SK-N-SH (cell line): ENCODE measurements around the gene ID2. TPM values are rescaled to one million over a fixed set of nuclear protein-coding genes. Genes with fewer than 3 reads are reported as not detected.

Experiments
- CTCF ChIA-PET: fragments of 300-600, 350-600 bp; formaldehyde crosslinking; extraction: SDS; loops from one replicate; lab custom pipeline; 2021; lab: Yijun Ruan, JAX
- POLR2A ChIA-PET: fragments of 350-600 bp; sonication (Branson Sonifier 250); formaldehyde crosslinking; extraction: SDS; loops from one replicate; lab custom pipeline; 2020; ENCODE audit warnings: antibody characterized with exemption, inconsistent platforms; lab: Yijun Ruan, JAX
- DNase-seq: peaks from one replicate; pipeline ENCODE4 v3.0.0; 2012
- H2AFZ ChIP-seq: fragments of 200-600 bp; sonication (generic); 2 replicates; pipeline ENCODE4 v1.8.1; 2016; ENCODE audit warnings: antibody characterized with exemption, mild to moderate bottlenecking, low read depth
- H3F3A ChIP-seq: fragments of 200-600 bp; sonication (generic); replicated peaks from 2 replicates; pipeline ENCODE3; 2016; ENCODE audit warnings: antibody characterized with exemption, mild to moderate bottlenecking; ENCODE audit not compliant: insufficient read depth
- H3K27ac ChIP-seq, 2 experiments: fragments of 200-500 bp in 1 of 2; fragments of 200-600 bp in 1 of 2; sonication (Bioruptor generic) in 1 of 2; sonication (generic), shearing (Covaris generic) in 1 of 2; 2 replicates each; pipeline versions ENCODE4 v1.5.1 to v1.6.1; 2014 to 2016; ENCODE audit warnings: low read depth in 2 of 2, inconsistent platforms in 1 of 2, low read length in 1 of 2, mild to moderate bottlenecking in 1 of 2, mixed read lengths in 1 of 2
- H3K27me3 ChIP-seq: fragments of 200-600 bp; sonication (generic), shearing (Covaris generic); 2 replicates; pipeline ENCODE4 v1.6.1; 2016; ENCODE audit warnings: mixed run types; ENCODE audit not compliant: insufficient read depth
- H3K36me3 ChIP-seq, 2 experiments: fragments of 200-500 bp in 1 of 2; fragments of 200-600 bp in 1 of 2; sonication (Bioruptor generic) in 1 of 2; sonication (generic) in 1 of 2; replicated peaks in 1 of 2; 2 replicates each; pipeline versions ENCODE3 to v1.5.1; 2014 to 2016; ENCODE audit warnings: low read length in 1 of 2, mild to moderate bottlenecking in 1 of 2; ENCODE audit not compliant: insufficient read depth in 2 of 2, control insufficient read depth in 1 of 2
- H3K4me1 ChIP-seq, 2 experiments: fragments of 200-500 bp in 1 of 2; fragments of 200-600 bp in 1 of 2; sonication (Bioruptor generic) in 1 of 2; sonication (generic), shearing (Covaris generic) in 1 of 2; 2 replicates each; pipeline versions ENCODE4 v1.5.1 to v1.6.1; 2014 to 2016; ENCODE audit warnings: low read depth in 1 of 2, low read length in 1 of 2, mixed run types in 1 of 2; ENCODE audit not compliant: insufficient read depth in 2 of 2, control insufficient read depth in 1 of 2
- H3K4me2 ChIP-seq: fragments of 200-600 bp; sonication (generic), shearing (Covaris generic); 2 replicates; pipeline ENCODE4 v1.6.1; 2017; ENCODE audit warnings: mixed run types
- H3K4me3 ChIP-seq, 2 experiments: fragments of 200-500 bp in 1 of 2; fragments of 200-600 bp in 1 of 2; sonication (Bioruptor generic) in 1 of 2; sonication (generic), shearing (Covaris generic) in 1 of 2; 2 replicates each; pipeline versions ENCODE4 v1.5.1 to v1.8.1; 2014 to 2016; ENCODE audit warnings: low read depth in 2 of 2, inconsistent platforms in 1 of 2, low read length in 1 of 2, mild to moderate bottlenecking in 1 of 2, mixed read lengths in 1 of 2, moderate library complexity in 1 of 2
- H3K79me2 ChIP-seq: fragments of 200-600 bp; sonication (generic); 2 replicates; pipeline ENCODE4 v1.8.1; 2017; ENCODE audit warnings: mild to moderate bottlenecking; ENCODE audit not compliant: insufficient read depth
- H3K9ac ChIP-seq: fragments of 200-600 bp; sonication (generic); 2 replicates; pipeline ENCODE4 v1.6.1; 2017; ENCODE audit warnings: mixed run types
- H3K9me2 ChIP-seq: fragments of 200-600 bp; sonication (generic); 2 replicates; pipeline ENCODE4 v1.6.1; 2017; ENCODE audit warnings: mixed run types
- H3K9me3 ChIP-seq: fragments of 200-600 bp; sonication (generic); 2 replicates; pipeline ENCODE4 v1.6.1; 2017; ENCODE audit warnings: mixed run types, mild to moderate bottlenecking, moderate library complexity
- H4K20me1 ChIP-seq: fragments of 200-600 bp; sonication (generic); 2 replicates; pipeline ENCODE4 v1.6.1; 2017; ENCODE audit warnings: mild to moderate bottlenecking, mixed run types; ENCODE audit not compliant: insufficient read depth
- CHD2 ChIP-seq: fragments of 150-350 bp; IDR thresholded peaks from 2 replicates; pipeline ENCODE4 v1.6.1; 2018; ENCODE audit warnings: low read length; ENCODE audit not compliant: partially characterized antibody
- ELF1 ChIP-seq: IDR thresholded peaks from 2 replicates; pipeline ENCODE4 v1.4.0; 2012
- EP300 ChIP-seq, 2 experiments: IDR thresholded peaks; 2 replicates each; pipeline versions ENCODE4 v1.4.0 to v1.6.1; 2012; ENCODE audit warnings: borderline replicate concordance in 1 of 2, low read depth in 1 of 2, low read length in 1 of 2
- FOSL2 ChIP-seq: IDR thresholded peaks from 2 replicates; pipeline ENCODE4 v1.4.0; 2012; ENCODE audit warnings: low read depth, mild to moderate bottlenecking, moderate library complexity, borderline replicate concordance
- GABPA ChIP-seq: IDR thresholded peaks from 2 replicates; pipeline ENCODE4 v1.4.0; 2012; ENCODE audit warnings: low read depth, mild to moderate bottlenecking
- GATA2 ChIP-seq: sonication (generic); formaldehyde crosslinking; IDR thresholded peaks from 2 replicates; pipeline ENCODE4 v1.5.0; 2020; ENCODE audit warnings: mild to moderate bottlenecking, missing genetic modification reagents
- MEF2A ChIP-seq: IDR thresholded peaks from 2 replicates; pipeline ENCODE4 v1.4.0; 2012; ENCODE audit warnings: low read depth, borderline replicate concordance
- NFIC ChIP-seq: IDR thresholded peaks from 2 replicates; pipeline ENCODE4 v1.4.0; 2012; ENCODE audit warnings: borderline replicate concordance
- POLR2AphosphoS5 ChIP-seq: IDR thresholded peaks from 2 replicates; pipeline ENCODE4 v1.6.1; 2012; ENCODE audit warnings: low read depth, low read length
- RCOR1 ChIP-seq: fragments of 150-350 bp; IDR thresholded peaks from 2 replicates; pipeline ENCODE4 v1.6.1; 2017; ENCODE audit warnings: antibody characterized with exemption, low read length
- RFX5 ChIP-seq: IDR thresholded peaks from 2 replicates; pipeline ENCODE4 v1.6.1; 2012; ENCODE audit warnings: mild to moderate bottlenecking, improper control_type of control experiment, low read length
- TCF12 ChIP-seq: IDR thresholded peaks from 2 replicates; pipeline ENCODE4 v1.4.0; 2012
- YY1 ChIP-seq: IDR thresholded peaks from 2 replicates; pipeline ENCODE4 v1.4.0; 2012; ENCODE audit warnings: low read depth, mild to moderate bottlenecking
- whole genome bisulfite sequencing: methylation state at CpG from one replicate; pipeline ENCODE4 v1.1.6; 2017; ENCODE audit warnings: low lambda C conversion rate; 5-methylcytosine and 5-hydroxymethylcytosine counted together
- polyA plus RNA-seq, 3 experiments: library from polyadenylated mRNA; depleted of rRNA; stranded (reverse); fragments of >200 nt; gene quantifications; 2 replicates each; pipeline ENCODE4 v1.2.3, GENCODE V29; 2012
- TF ChIP-seq, protein P1 (sequence below): fragments of 200-600 bp; sonication (generic); IDR thresholded peaks from 2 replicates; pipeline ENCODE4 v1.6.1; 2017; ENCODE audit warnings: antibody characterized with exemption, mild to moderate bottlenecking, moderate library complexity
- TF ChIP-seq, protein P2 (sequence below): IDR thresholded peaks from 2 replicates; pipeline ENCODE4 v1.4.0; 2012; ENCODE audit warnings: low read depth, borderline replicate concordance
- TF ChIP-seq, protein P3 (sequence below): fragments of 150-350 bp; IDR thresholded peaks from 2 replicates; pipeline ENCODE4 v1.6.1; 2016; ENCODE audit warnings: mild to moderate bottlenecking, low read depth, low read length

ID2 gene
- polyA plus RNA-seq, 1 of the 3 experiments (the other 2 are of a cell fraction) = 459 TPM

DNA sequence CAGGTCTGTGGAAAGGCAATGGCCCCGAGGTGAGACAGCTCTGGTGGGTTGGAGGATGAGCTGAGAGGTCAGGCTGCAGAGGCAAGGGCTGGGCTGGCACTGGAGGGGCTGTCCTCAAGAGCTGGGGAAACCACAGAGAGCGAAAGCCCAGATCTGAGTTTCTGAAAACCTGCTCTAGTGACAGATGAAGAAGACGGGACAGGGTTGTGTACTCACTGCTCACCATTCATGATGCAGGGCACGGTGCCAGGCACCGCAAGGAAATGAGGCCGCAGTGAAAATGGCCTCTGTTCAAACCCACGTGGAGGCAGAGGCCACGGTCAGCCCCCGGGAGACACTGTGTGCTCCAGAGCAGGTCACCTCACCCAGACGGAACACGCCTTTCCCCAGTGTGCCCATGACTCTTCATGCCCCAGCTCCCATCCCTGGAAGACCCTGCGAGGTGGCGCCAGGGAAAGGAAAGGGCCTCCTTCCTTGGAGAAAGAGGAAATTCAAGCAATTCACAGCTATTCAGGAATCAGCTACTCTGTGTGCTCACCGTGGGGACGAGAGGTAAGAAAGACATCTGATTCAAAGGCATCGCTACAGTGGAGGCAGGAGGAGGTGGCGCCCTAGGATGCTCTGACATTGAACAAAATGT is 24.3 kb upstream of the ID2 start:
- Histone ChIP-seq H3K36me3 (no peaks in the 10 kb centered on the region), H3K79me2 (no peaks in the 10 kb centered on the region), H3K4me3 (no peak overlapping the region), H3K27me3 (no peaks in the 10 kb centered on the region)
- WGBS = 91% methylated on average over 17 of the region's 17 CpGs
- no peak for TF ChIP-seq YY1
- TF ChIP-seq ELF1 = no peak
- TF ChIP-seq, all 33 proteins: peak for 0
- Histone ChIP-seq H3K9me2 (no peaks in the 10 kb centered on the region), H3K27ac (no peak overlapping the region), H3K9me3 (no peaks in the 10 kb centered on the region), H3K4me2 (no peak overlapping the region), H3K9ac (no peak overlapping the region), H2AFZ (no peak overlapping the region), H3K4me1 (peaks cover 10 to 23% of the 10 kb centered on the region in 2 experiments; a peak in 3 of 4 replicates), H4K20me1 (no peaks in the 10 kb centered on the region), H3F3A (no peaks in the 10 kb centered on the region)
- ChIA-PET CTCF (no interaction called here), POLR2A (no interaction called here)
- no peak for DNase-seq

DNA sequence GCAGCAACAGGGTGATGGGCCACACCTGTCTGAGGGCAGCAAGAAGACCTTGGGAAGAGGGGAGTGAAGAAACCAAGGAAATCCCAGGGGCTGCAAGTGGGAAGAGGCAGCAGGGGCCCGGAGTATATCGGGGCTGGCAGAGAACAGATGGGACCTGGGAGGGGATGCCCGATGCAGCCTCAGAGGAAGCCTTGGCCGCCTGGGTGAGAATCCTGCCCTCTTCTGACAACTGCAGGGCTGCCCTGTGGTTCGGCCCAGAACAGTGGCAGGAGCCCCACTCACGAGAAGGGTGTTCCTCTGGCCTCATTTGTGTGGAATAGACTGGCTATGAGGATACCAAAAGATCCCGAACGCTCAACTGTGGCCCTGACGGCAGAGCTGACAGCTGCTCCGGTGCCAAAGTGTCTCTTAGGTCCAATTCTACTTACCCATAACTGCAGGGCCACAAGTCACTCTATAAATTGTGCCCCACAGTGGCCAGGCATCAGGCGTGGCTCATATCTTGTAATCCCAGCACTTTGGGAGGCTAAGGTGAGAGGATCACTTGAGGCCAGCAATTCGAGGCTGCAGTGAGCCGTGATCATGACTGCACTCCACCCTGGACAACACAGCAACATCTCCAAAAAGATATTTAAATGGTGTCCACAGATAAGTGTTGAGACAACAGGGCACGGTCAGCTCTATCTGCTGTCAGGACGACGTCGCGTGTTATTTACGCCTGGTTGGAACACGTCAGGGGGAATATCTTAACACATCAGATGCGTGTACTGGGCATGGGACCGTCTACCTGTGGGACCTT is 23.6 kb upstream of the ID2 start:
- Histone ChIP-seq H3K9me2 (no peaks in the 10 kb centered on the region), H4K20me1 (no peaks in the 10 kb centered on the region), H3K27me3 (no peaks in the 10 kb centered on the region), H3K9me3 (no peaks in the 10 kb centered on the region), H3K4me2 (no peak overlapping the region), H2AFZ (no peak overlapping the region), H3K79me2 (no peaks in the 10 kb centered on the region), H3F3A (no peaks in the 10 kb centered on the region), H3K27ac (no peak overlapping the region), H3K4me3 (no peak overlapping the region), H3K4me1 (peaks cover 16 to 24% of the 10 kb centered on the region in 2 experiments; a peak in 3 of 4 replicates), H3K9ac (no peak overlapping the region), H3K36me3 (no peaks in the 10 kb centered on the region)
- ChIA-PET CTCF (no interaction called here), POLR2A (no interaction called here)
- 93% methylated on average over 20 of the region's 22 CpGs for WGBS
- no peak for DNase-seq
- TF ChIP-seq EP300 (IDR thresholded peaks at IDR 0.05; ENCODE audit: borderline replicate concordance in 1 of 2, low read depth in 1 of 2, low read length in 1 of 2) = no peak
- TF ChIP-seq TCF12 = no peak
- no peak for TF ChIP-seq RCOR1
- TF ChIP-seq GABPA = no peak
- TF ChIP-seq MEF2A = no peak
- TF ChIP-seq, protein P1, sequence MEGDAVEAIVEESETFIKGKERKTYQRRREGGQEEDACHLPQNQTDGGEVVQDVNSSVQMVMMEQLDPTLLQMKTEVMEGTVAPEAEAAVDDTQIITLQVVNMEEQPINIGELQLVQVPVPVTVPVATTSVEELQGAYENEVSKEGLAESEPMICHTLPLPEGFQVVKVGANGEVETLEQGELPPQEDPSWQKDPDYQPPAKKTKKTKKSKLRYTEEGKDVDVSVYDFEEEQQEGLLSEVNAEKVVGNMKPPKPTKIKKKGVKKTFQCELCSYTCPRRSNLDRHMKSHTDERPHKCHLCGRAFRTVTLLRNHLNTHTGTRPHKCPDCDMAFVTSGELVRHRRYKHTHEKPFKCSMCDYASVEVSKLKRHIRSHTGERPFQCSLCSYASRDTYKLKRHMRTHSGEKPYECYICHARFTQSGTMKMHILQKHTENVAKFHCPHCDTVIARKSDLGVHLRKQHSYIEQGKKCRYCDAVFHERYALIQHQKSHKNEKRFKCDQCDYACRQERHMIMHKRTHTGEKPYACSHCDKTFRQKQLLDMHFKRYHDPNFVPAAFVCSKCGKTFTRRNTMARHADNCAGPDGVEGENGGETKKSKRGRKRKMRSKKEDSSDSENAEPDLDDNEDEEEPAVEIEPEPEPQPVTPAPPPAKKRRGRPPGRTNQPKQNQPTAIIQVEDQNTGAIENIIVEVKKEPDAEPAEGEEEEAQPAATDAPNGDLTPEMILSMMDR = no peak
- TF ChIP-seq, protein P2, sequence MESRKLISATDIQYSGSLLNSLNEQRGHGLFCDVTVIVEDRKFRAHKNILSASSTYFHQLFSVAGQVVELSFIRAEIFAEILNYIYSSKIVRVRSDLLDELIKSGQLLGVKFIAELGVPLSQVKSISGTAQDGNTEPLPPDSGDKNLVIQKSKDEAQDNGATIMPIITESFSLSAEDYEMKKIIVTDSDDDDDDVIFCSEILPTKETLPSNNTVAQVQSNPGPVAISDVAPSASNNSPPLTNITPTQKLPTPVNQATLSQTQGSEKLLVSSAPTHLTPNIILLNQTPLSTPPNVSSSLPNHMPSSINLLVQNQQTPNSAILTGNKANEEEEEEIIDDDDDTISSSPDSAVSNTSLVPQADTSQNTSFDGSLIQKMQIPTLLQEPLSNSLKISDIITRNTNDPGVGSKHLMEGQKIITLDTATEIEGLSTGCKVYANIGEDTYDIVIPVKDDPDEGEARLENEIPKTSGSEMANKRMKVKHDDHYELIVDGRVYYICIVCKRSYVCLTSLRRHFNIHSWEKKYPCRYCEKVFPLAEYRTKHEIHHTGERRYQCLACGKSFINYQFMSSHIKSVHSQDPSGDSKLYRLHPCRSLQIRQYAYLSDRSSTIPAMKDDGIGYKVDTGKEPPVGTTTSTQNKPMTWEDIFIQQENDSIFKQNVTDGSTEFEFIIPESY = no peak
- TF ChIP-seq NFIC = no peak
- TF ChIP-seq POLR2AphosphoS5 = no peak
- no peak for TF ChIP-seq CHD2
- TF ChIP-seq FOSL2 = no peak
- TF ChIP-seq, protein P3, sequence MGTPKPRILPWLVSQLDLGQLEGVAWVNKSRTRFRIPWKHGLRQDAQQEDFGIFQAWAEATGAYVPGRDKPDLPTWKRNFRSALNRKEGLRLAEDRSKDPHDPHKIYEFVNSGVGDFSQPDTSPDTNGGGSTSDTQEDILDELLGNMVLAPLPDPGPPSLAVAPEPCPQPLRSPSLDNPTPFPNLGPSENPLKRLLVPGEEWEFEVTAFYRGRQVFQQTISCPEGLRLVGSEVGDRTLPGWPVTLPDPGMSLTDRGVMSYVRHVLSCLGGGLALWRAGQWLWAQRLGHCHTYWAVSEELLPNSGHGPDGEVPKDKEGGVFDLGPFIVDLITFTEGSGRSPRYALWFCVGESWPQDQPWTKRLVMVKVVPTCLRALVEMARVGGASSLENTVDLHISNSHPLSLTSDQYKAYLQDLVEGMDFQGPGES = no peak
- TF ChIP-seq RFX5 = no peak
- no peak for TF ChIP-seq GATA2 (CRISPR knock-in tag)
